Stomach (tissue), 9 donors: ENCODE measurements around the gene STK11. TPM values are rescaled to one million over a fixed set of nuclear protein-coding genes. Genes with fewer than 3 reads are reported as not detected.

ENCODE experiments used
- DNase-seq, 2 donors: peaks; one replicate each; pipeline versions ENCODE4 v3.0.0 to v3.0.0-alpha.2; 2013 to 2019
- H3K27ac ChIP-seq, 5 donors: fragments of 200-600 bp in 4 of 5; sonication (generic) in 4 of 5; one replicate each; pipeline ENCODE4 v1.5.1; 2013 to 2019; ENCODE audit warnings: mild to moderate bottlenecking in 1 of 5, moderate library complexity in 1 of 5
- H3K27me3 ChIP-seq, 3 donors: fragments of 200-600 bp; sonication (generic); one replicate each; pipeline ENCODE4 v1.5.1; 2017 to 2019; ENCODE audit warnings: mixed run types in 1 of 3
- H3K36me3 ChIP-seq, 4 donors: fragments of 200-600 bp; sonication (generic); 1 replicate in 3 of 4; 2 replicates in 1 of 4; pipeline ENCODE4 v1.5.1; 2016 to 2019
- H3K4me1 ChIP-seq, 4 donors: fragments of 200-600 bp; sonication (generic); one replicate each; pipeline ENCODE4 v1.5.1; 2016 to 2019
- H3K4me3 ChIP-seq, 4 donors: fragments of 200-600 bp; sonication (generic) in 3 of 4; one replicate each; pipeline ENCODE4 v1.5.1; 2016 to 2019; ENCODE audit warnings: mild to moderate bottlenecking in 1 of 4
- H3K9me3 ChIP-seq, 4 donors: fragments of 200-600 bp; sonication (generic); one replicate each; pipeline ENCODE4 v1.5.1; 2016 to 2019
- CTCF ChIP-seq, 7 experiments: fragments of 450-650 bp in 4 of 7; fragments of 200-600 bp in 3 of 7; sonication (generic) in 3 of 7; IDR thresholded peaks; one replicate each; pipeline ENCODE4 v1.5.1; 2016 to 2019; ENCODE audit warnings: antibody characterized with exemption in 7 of 7, control low read depth in 2 of 7, mild to moderate bottlenecking in 1 of 7
- EP300 ChIP-seq: sonication (generic); formaldehyde crosslinking; IDR thresholded peaks from one replicate; pipeline ENCODE4 v1.6.1; 2017; ENCODE audit warnings: antibody characterized with exemption
- POLR2A ChIP-seq, 4 donors: fragments of 450-650 bp; IDR thresholded peaks; one replicate each; pipeline ENCODE4 v1.6.1; 2016; ENCODE audit warnings: antibody characterized with exemption in 4 of 4, control low read depth in 2 of 4, mild to moderate bottlenecking in 1 of 4, moderate library complexity in 1 of 4
- POLR2AphosphoS5 ChIP-seq, 3 donors: sonication (generic); formaldehyde crosslinking; IDR thresholded peaks; one replicate each; pipeline ENCODE4 v1.6.1; 2016; ENCODE audit warnings: antibody characterized with exemption in 3 of 3
- WGBS, 5 donors: extraction: QIAGEN DNeasy Blood & Tissue Kit in 3 of 5; methylation state at CpG; one replicate each; pipeline versions ENCODE4 v1.1.5 to v1.1.7; 2013 to 2018; 5-methylcytosine and 5-hydroxymethylcytosine counted together
- intact Hi-C: fragments of 100-400 bp; cut with DNase I; formaldehyde crosslinking; loops from one replicate; pipeline ENCODE4 v1.15.1; 2023; ENCODE audit warnings: low total_unique reads
- polyA plus RNA-seq, 3 donors: library from polyadenylated mRNA; stranded (reverse); fragments of 200-250 nt; gene quantifications; one replicate each; pipeline ENCODE4 v1.2.3, GENCODE V29; 2013
- total RNA-seq, 5 donors: library from RNA; depleted of rRNA; stranded (reverse); fragments of >200 nt; gene quantifications; one replicate each; pipeline versions ENCODE4 v1.1.0 to v1.2.3, GENCODE V29; 2014 to 2016
- donor health status: healthy with polysubstance abuse.
- donor health status: Bipolar disorder and iron deficiency.
- donor health status: healthy.

STK11 gene
- total and polyA plus RNA-seq, 8 donors: 43.1 to 368 (median 63.1) TPM

- intact Hi-C loops: no loop called here
- peak overlapping the region; percentile 68 to 94 (median 84) for H3K4me3 ChIP-seq
- TF ChIP-seq POLR2A (IDR thresholded peaks at IDR 0.05) (no peak), POLR2AphosphoS5 (IDR thresholded peaks at IDR 0.05) (peak; percentile 5 to 58 (median 35))
- peaks cover 56 to 69% (median 61%) of the 10 kb centered on the region in 4 donors for H3K36me3 ChIP-seq
- peaks cover 59 to 75% (median 70%) of the 10 kb centered on the region in 4 donors for H3K4me1 ChIP-seq
- WGBS, 5 donors: 27 to 35% (median 32%) methylated on average over 6 to 23 of the region's 23 CpGs
- H3K27me3 ChIP-seq: no peaks in the 10 kb centered on the region
- H3K9me3 ChIP-seq: no peaks in the 10 kb centered on the region
- DNase-seq: no peak
- peak overlapping the region; percentile 80 to 100 (median 100) for H3K27ac ChIP-seq
These were observed 48.0 kb downstream of the STK11 start for GRCh38 chr19:1253514-1254080.

- peak in 1 of 2 donors; percentile 47 for DNase-seq
- H3K4me3 ChIP-seq: peak overlapping the region; percentile 68 to 94 (median 84)
- peak overlapping the region; percentile 80 to 100 (median 100) for H3K27ac ChIP-seq
These were observed 48.5 kb downstream of the STK11 start for GRCh38 chr19:1254081-1254527.

GRCh38 chr19:1254530-1255185 is 49.1 kb downstream of the STK11 start:
- peaks cover 70 to 85% (median 80%) of the 10 kb centered on the region in 4 donors for H3K4me1 ChIP-seq
- TF ChIP-seq POLR2AphosphoS5 (IDR thresholded peaks at IDR 0.05): peak in 2 of 3 donors; percentile 3 to 5
- TF ChIP-seq EP300: no peak
- DNase-seq: no peak
- intact Hi-C loops: no loop called here
- H3K4me3 ChIP-seq: peak overlapping the region in 3 of 4 donors; percentile 68 to 94 (median 85)
- H3K27ac ChIP-seq: peak overlapping the region; percentile 80 to 100 (median 100)
- H3K27me3 ChIP-seq: no peaks in the 10 kb centered on the region
- peaks cover 57 to 69% (median 61%) of the 10 kb centered on the region in 4 donors for H3K36me3 ChIP-seq
- 79 to 83% (median 80%) methylated on average over 19 to 20 of the region's 20 CpGs for WGBS, 5 donors
- H3K9me3 ChIP-seq: no peaks in the 10 kb centered on the region

More at GRCh38 chr19:1254081-1254527, 48.5 kb downstream of the STK11 start:
- Histone ChIP-seq H3K36me3 (peaks cover 57 to 69% (median 61%) of the 10 kb centered on the region in 4 donors), H3K4me1 (peaks cover 64 to 80% (median 75%) of the 10 kb centered on the region in 4 donors), H3K9me3 (no peaks in the 10 kb centered on the region), H3K27me3 (no peaks in the 10 kb centered on the region)
- intact Hi-C loops: no loop called here
- no peak for TF ChIP-seq CTCF (IDR thresholded peaks at IDR 0.05)
- TF ChIP-seq POLR2AphosphoS5 (IDR thresholded peaks at IDR 0.05): peak; percentile 13 to 27 (median 25)
- no peak for TF ChIP-seq EP300
- TF ChIP-seq POLR2A (IDR thresholded peaks at IDR 0.05): no peak
- WGBS, 5 donors: 64 to 75% (median 73%) methylated on average over 8 to 37 of the region's 37 CpGs

GRCh38 chr19:1255186-1256161 is 49.9 kb downstream of the STK11 start:
- WGBS, 5 donors: 81 to 86% (median 83%) methylated on average over 31 to 52 of the region's 52 CpGs
- H3K27me3 ChIP-seq: no peaks in the 10 kb centered on the region
- intact Hi-C loops: no loop called here
- H3K36me3 ChIP-seq: peaks cover 55 to 67% (median 59%) of the 10 kb centered on the region in 4 donors
- DNase-seq: peak in 1 of 2 donors; percentile 70
- peak overlapping the region in 2 of 4 donors; percentile 85 to 94 for H3K4me3 ChIP-seq
- H3K27ac ChIP-seq: peak overlapping the region; percentile 80 to 100 (median 100)
- peaks cover 78 to 93% (median 89%) of the 10 kb centered on the region in 4 donors for H3K4me1 ChIP-seq
- no peaks in the 10 kb centered on the region for H3K9me3 ChIP-seq
- TF ChIP-seq POLR2AphosphoS5 (IDR thresholded peaks at IDR 0.05): peak in 2 of 3 donors; percentile 16 to 19
- no peak for TF ChIP-seq POLR2A (IDR thresholded peaks at IDR 0.05)

GRCh38 chr19:1256646-1257474 is 51.3 kb downstream of the STK11 start:
- no peaks in the 10 kb centered on the region for H3K27me3 ChIP-seq
- no peak overlapping the region for H3K4me3 ChIP-seq
- H3K27ac ChIP-seq: peak overlapping the region; percentile 41 to 100 (median 100)
- 82 to 85% (median 85%) methylated on average over 40 to 46 of the region's 46 CpGs for WGBS, 5 donors
- no peaks in the 10 kb centered on the region for H3K9me3 ChIP-seq
- H3K4me1 ChIP-seq: peaks cover 83 to 95% (median 92%) of the 10 kb centered on the region in 4 donors
- intact Hi-C loops: no loop called here
- TF ChIP-seq POLR2A (IDR thresholded peaks at IDR 0.05) (no peak), POLR2AphosphoS5 (IDR thresholded peaks at IDR 0.05) (peak in 1 of 3 donors; percentile 25)
- H3K36me3 ChIP-seq: peaks cover 46 to 53% (median 50%) of the 10 kb centered on the region in 4 donors
- no peak for DNase-seq
